HepG2 (cell line): ENCODE measurements around the gene STK4.

Experiments
- CC2D1A ChIP-seq: sonication (generic); formaldehyde crosslinking; IDR thresholded peaks from 2 replicates; pipeline ENCODE4 v1.8.1; 2023; ENCODE audit warnings: mild to moderate bottlenecking, missing genetic modification reagents
- CEBPG ChIP-seq: IDR thresholded peaks from 2 replicates; pipeline ENCODE4 v1.6.1; 2016
- HNRNPH1 ChIP-seq: fragments of 200-400 bp; formaldehyde crosslinking; optimal IDR thresholded peaks from 2 replicates; pipeline ENCODE3; 2017; ENCODE audit warnings: mild to moderate bottlenecking, low read depth, low read length
- NFE2 ChIP-seq: sonication (generic); formaldehyde crosslinking; IDR thresholded peaks from 2 replicates; pipeline ENCODE4 v1.4.0; 2020; ENCODE audit warnings: missing genetic modification reagents
- POLR2AphosphoS5 ChIP-seq: IDR thresholded peaks from 2 replicates; pipeline ENCODE4 v1.6.1; 2012; ENCODE audit warnings: low read depth, low read length
- RAD21 ChIP-seq: fragments of 450-650 bp; formaldehyde crosslinking; IDR thresholded peaks from 2 replicates; pipeline ENCODE4 v1.5.0; 2020; ENCODE audit warnings: mild to moderate bottlenecking
- REXO4 ChIP-seq: sonication (generic); formaldehyde crosslinking; IDR thresholded peaks from 2 replicates; pipeline ENCODE4 v1.8.0; 2022; ENCODE audit warnings: missing genetic modification reagents, mild to moderate bottlenecking, borderline replicate concordance
- SP1 ChIP-seq, 2 experiments: fragments of 450-650 bp in 1 of 2; sonication (generic) in 1 of 2; formaldehyde crosslinking in 1 of 2; IDR thresholded peaks; 2 replicates each; pipeline versions ENCODE4 v1.4.0 to v1.6.1; 2016 to 2020; ENCODE audit warnings: missing genetic modification reagents in 1 of 2
- TARDBP ChIP-seq: sonication (generic); formaldehyde crosslinking; IDR thresholded peaks from 2 replicates; pipeline ENCODE4 v1.8.0; 2022; ENCODE audit warnings: mild to moderate bottlenecking, missing genetic modification reagents
- ZBED4 ChIP-seq: sonication (generic); formaldehyde crosslinking; IDR thresholded peaks from 2 replicates; pipeline ENCODE4 v1.4.0; 2020; ENCODE audit warnings: missing genetic modification reagents, borderline replicate concordance
- ZNF138 ChIP-seq: sonication (generic); formaldehyde crosslinking; IDR thresholded peaks from 2 replicates; pipeline ENCODE4 v1.5.0; 2020; ENCODE audit warnings: mild to moderate bottlenecking, low read depth, missing genetic modification reagents
- ZNF280D ChIP-seq: sonication (generic); formaldehyde crosslinking; IDR thresholded peaks from 2 replicates; pipeline ENCODE4 v1.5.1; 2020; ENCODE audit warnings: mild to moderate bottlenecking, missing genetic modification reagents
- ZNF317 ChIP-seq: sonication (generic); formaldehyde crosslinking; IDR thresholded peaks from 2 replicates; pipeline ENCODE4 v1.5.0; 2020; ENCODE audit warnings: mild to moderate bottlenecking, missing genetic modification reagents
- ZNF567 ChIP-seq: sonication (generic); formaldehyde crosslinking; IDR thresholded peaks from 2 replicates; pipeline ENCODE4 v1.8.1; 2023; ENCODE audit warnings: mild to moderate bottlenecking, missing genetic modification reagents, borderline replicate concordance

- TF ChIP-seq HNRNPH1 (no peak), ZNF138 (CRISPR knock-in tag) (no peak), CC2D1A (CRISPR knock-in tag) (no peak), RAD21 (CRISPR knock-in tag) (no peak), NFE2 (CRISPR knock-in tag) (no peak), POLR2AphosphoS5 (no peak), SP1 (IDR thresholded peaks at IDR 0.05) (no peak), SP1 (CRISPR knock-in tag; IDR thresholded peaks at IDR 0.05) (no peak), CEBPG (no peak), REXO4 (no peak), ZNF567 (CRISPR knock-in tag) (no peak), TARDBP (no peak), ZNF280D (CRISPR knock-in tag) (no peak), ZBED4 (no peak), ZNF317 (CRISPR knock-in tag) (no peak)
Observed at GRCh38 chr20:45094201-45094600, 127.9 kb downstream of the STK4 start.
